ENCODE measurements around the gene FGF5.

DNA sequence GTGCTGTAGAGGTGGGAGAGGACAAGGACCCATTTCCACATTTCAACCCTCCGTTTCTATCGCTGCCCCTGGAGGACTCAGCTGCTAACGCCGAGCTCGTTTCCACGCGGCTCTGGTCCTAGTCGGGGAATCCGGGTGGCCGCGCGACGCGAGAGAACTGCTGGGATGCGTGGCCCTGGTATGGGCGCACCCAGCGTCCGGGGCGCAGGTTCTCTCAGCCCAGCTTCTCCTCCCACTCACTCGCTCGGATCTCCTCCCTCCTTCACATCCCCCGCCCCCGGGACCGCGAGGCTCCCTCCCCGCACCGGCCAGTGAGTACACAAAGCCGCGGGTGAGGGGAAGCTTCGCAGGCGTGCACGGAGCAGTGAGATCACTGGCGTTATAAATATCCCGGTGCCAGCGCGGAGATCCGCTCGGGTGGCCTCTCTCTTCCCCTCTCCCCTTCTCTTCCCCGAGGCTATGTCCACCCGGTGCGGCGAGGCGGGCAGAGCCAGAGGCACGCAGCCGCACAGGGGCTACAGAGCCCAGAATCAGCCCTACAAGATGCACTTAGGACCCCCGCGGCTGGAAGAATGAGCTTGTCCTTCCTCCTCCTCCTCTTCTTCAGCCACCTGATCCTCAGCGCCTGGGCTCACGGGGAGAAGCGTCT, at the start of gene FGF5:
- no peak for TF ChIP-seq CTCF (IDR thresholded peaks at IDR 0.05; ENCODE audit: low read depth, low read length)
- no peak for TF ChIP-seq POLR2A (IDR thresholded peaks at IDR 0.05; ENCODE audit: extremely low read depth, insufficient read length)
- TF ChIP-seq MYC (IDR thresholded peaks at IDR 0.05; ENCODE audit: low read depth, low read length), result 0 out of 2 replicates have a peak, but pooled peaks have one; percentile 7
- no peak for TF ChIP-seq MAX (IDR thresholded peaks at IDR 0.05; ENCODE audit: low read depth, low read length)
